Measurements from ENCODE around the gene ANKRD44. TPM values are rescaled to one million over a fixed set of nuclear protein-coding genes. Genes with fewer than 3 reads are reported as not detected.

The ANKRD44 gene
- total and polyA plus RNA-seq, 2 of the 8 experiments (the other 6 are each of a cell fraction or from before 2014, with no cell fraction given) = 1.2 to 1.3 TPM

- no peaks in the 10 kb centered on the region for H3K36me3 ChIP-seq (ENCODE audit: control insufficient read depth in 2 of 4, insufficient read depth in 4 of 4, low read length in 3 of 4)
- no peak for DNase-seq (ENCODE audit: low read depth in 1 of 2, low spot score in 2 of 2)
- H2BK5ac ChIP-seq (ENCODE audit: low read depth, low read length) = no peak overlapping the region
- H2BK20ac ChIP-seq (ENCODE audit: low read length) = no peak overlapping the region
- no peaks in the 10 kb centered on the region for H3K79me1 ChIP-seq (ENCODE audit: low read depth, low read length)
- H3K4me2 ChIP-seq (ENCODE audit: insufficient read depth in 1 of 2, low read depth in 2 of 2, low read length in 2 of 2) = no peak overlapping the region
- H4K20me1 ChIP-seq (replicated peaks in 1 of 2; ENCODE audit: control insufficient read depth in 1 of 2, insufficient read depth in 2 of 2, low read length in 2 of 2) = no peaks in the 10 kb centered on the region
- H4K91ac ChIP-seq (replicated peaks; ENCODE audit: insufficient read length, low read length) = no peak overlapping the region
- ChIA-PET CTCF (ENCODE audit: partially characterized antibody) (interaction anchor here (0.7 to 2.7 kb wide), 6 partner anchors 17 to 266 kb away, joined by 3 to 5 read pairs (median 4); no protein-coding TSS in a partner anchor), POLR2A (ENCODE audit: partially characterized antibody) (no interaction called here)
- H4K8ac ChIP-seq (ENCODE audit: extremely low read depth, insufficient read depth, low read length) = no peak overlapping the region
- H3K14ac ChIP-seq (ENCODE audit: insufficient read length) = no peak overlapping the region
- H2BK12ac ChIP-seq (ENCODE audit: low read depth, low read length) = no peak overlapping the region
- H3K27me3 ChIP-seq (replicated peaks in 1 of 4; ENCODE audit: control insufficient read depth in 3 of 4, extremely low read depth in 1 of 4, insufficient read depth in 3 of 4, low read length in 3 of 4) = no peaks in the 10 kb centered on the region
- no peaks in the 10 kb centered on the region for H3K4me1 ChIP-seq (replicated peaks in 1 of 4; ENCODE audit: control insufficient read depth in 3 of 4, insufficient read depth in 4 of 4, low read length in 3 of 4)
- FAIRE-seq = no peak
- H3K4ac ChIP-seq (replicated peaks; ENCODE audit: insufficient read length, low read depth, low read length) = no peak overlapping the region
- H2AK5ac ChIP-seq (ENCODE audit: low read depth, low read length) = no peak overlapping the region
- no peak overlapping the region for H3K56ac ChIP-seq (replicated peaks; ENCODE audit: insufficient read length, low read depth, low read length)
- no peaks in the 10 kb centered on the region for H3K79me2 ChIP-seq (ENCODE audit: control insufficient read depth in 1 of 2, insufficient read depth in 2 of 2, low read length in 2 of 2)
- H3K9me3 ChIP-seq (ENCODE audit: insufficient read depth in 2 of 2, low read depth in 1 of 2, low read length in 1 of 2) = no peaks in the 10 kb centered on the region
- no peak overlapping the region for H2AFZ ChIP-seq (ENCODE audit: low read length)
- H3K27ac ChIP-seq (ENCODE audit: low read depth, low read length) = no peak overlapping the region
- H3K4me3 ChIP-seq (ENCODE audit: extremely low read depth in 1 of 4, insufficient read depth in 2 of 4, low read depth in 3 of 4, low read length in 4 of 4) = no peak overlapping the region
- no peak overlapping the region for H2BK120ac ChIP-seq (replicated peaks; ENCODE audit: low read depth, low read length)
- no peak overlapping the region for H3K18ac ChIP-seq (ENCODE audit: extremely low read depth, low read length)
- no peak overlapping the region for H3K9ac ChIP-seq (replicated peaks in 1 of 4; ENCODE audit: extremely low read depth in 1 of 4, low read depth in 3 of 4, low read length in 3 of 4)
- TF ChIP-seq YY1 (IDR thresholded peaks at IDR 0.05; ENCODE audit: low read depth, low read length) = no peak
- TF ChIP-seq RNF2 (IDR thresholded peaks at IDR 0.05; ENCODE audit: borderline replicate concordance, low read depth, low read length, missing control alignments, poor library complexity, severe bottlenecking) = no peak
- TF ChIP-seq RXRA (IDR thresholded peaks at IDR 0.05; ENCODE audit: insufficient read depth, low read depth, low read length) = no peak
- TF ChIP-seq SP2 (IDR thresholded peaks at IDR 0.05; ENCODE audit: low read length) = no peak
- TF ChIP-seq POU5F1 (IDR thresholded peaks at IDR 0.05; ENCODE audit: low read depth, low read length) = no peak
- TF ChIP-seq SIN3A (conservative IDR thresholded peaks at IDR 0.05 in 1 of 2, IDR thresholded peaks at IDR 0.05 in 1 of 2; ENCODE audit: low read depth in 1 of 2, low read length in 2 of 2) = no peak
- no peaks in the 10 kb centered on the region for H3K23me2 ChIP-seq (ENCODE audit: low read depth, low read length)
- H4K5ac ChIP-seq (ENCODE audit: insufficient read length, low read depth, low read length) = no peak overlapping the region
- WGBS, 2 experiments (ENCODE audit: extremely low coverage in 1 of 2, insufficient coverage in 1 of 2, insufficient read length in 1 of 2, insufficient replicate concordance in 2 of 2, low coverage in 1 of 2, low lambda C conversion rate in 2 of 2, missing lambda C conversion rate in 1 of 2) = 77% methylated on average over 4 of the region's 4 CpGs; no CpG with 5 or more reads in 1 of the 2 experiments
- H2BK15ac ChIP-seq (ENCODE audit: low read length) = no peak overlapping the region
- H3K23ac ChIP-seq (ENCODE audit: insufficient read length) = no peak overlapping the region
Observed at GRCh38 chr2:197092431-197092830, 218.1 kb downstream of the ANKRD44 start.

Data from H1 (cell line).